AG04450 (cell line): ENCODE measurements around the gene CXXC5. TPM values are rescaled to one million over a fixed set of nuclear protein-coding genes. Genes with fewer than 3 reads are reported as not detected.
A peak's percentile ranks its signal among the peaks of the same experiment; 100 is the strongest.

ENCODE experiments used
- CTCF ChIA-PET: fragments of 300-600, 350-600 bp; formaldehyde crosslinking; extraction: SDS; loops from one replicate; lab custom pipeline; 2022; ENCODE audit warnings: antibody characterized with exemption, inconsistent platforms; lab: Charles Lee
- POLR2A ChIA-PET: fragments of 350-600 bp; formaldehyde crosslinking; extraction: SDS; loops from one replicate; lab custom pipeline; 2021; ENCODE audit warnings: antibody characterized with exemption, inconsistent platforms; lab: Yijun Ruan, JAX
- DNase-seq: peaks from one replicate; pipeline ENCODE4 v3.0.0-alpha.2; 2011; ENCODE audit warnings: low read depth, low spot score
- H3K27ac ChIP-seq: one replicate; pipeline ENCODE4 v1.5.1; 2012; ENCODE audit warnings: low read depth, low read length, control low read depth
- H3K27me3 ChIP-seq: one replicate; pipeline ENCODE4 v1.6.0; 2012; ENCODE audit warnings: low read length; ENCODE audit not compliant: control insufficient read depth, insufficient read depth
- H3K4me3 ChIP-seq: 2 replicates; pipeline ENCODE4 v1.5.1; 2011; ENCODE audit warnings: mild to moderate bottlenecking, low read depth, low read length, control low read depth
- H3K9me3 ChIP-seq: 2 replicates; pipeline ENCODE4 v1.5.1; 2012; ENCODE audit warnings: low read length; ENCODE audit not compliant: control insufficient read depth, insufficient read depth
- CTCF ChIP-seq: IDR thresholded peaks from 2 replicates; pipeline ENCODE4 v1.5.1; 2011; ENCODE audit warnings: low read depth, low read length, control low read depth, inconsistent platforms
- polyA plus RNA-seq: library from polyadenylated mRNA; depleted of rRNA; stranded (reverse); fragments of >200 nt; gene quantifications from 2 replicates; pipeline ENCODE4 v1.2.3, GENCODE V29; 2011

Gene CXXC5
- polyA plus RNA-seq, 1 experiment: 21.5 TPM

GRCh38 chr5:139688751-139689372, 40.7 kb downstream of the CXXC5 start:
- Histone ChIP-seq H3K27ac (peak overlapping the region; percentile 31), H3K27me3 (no peaks in the 10 kb centered on the region), H3K4me3 (no peak overlapping the region), H3K9me3 (no peaks in the 10 kb centered on the region; the same call in 1 of the 2 replicates)
- POLR2A ChIA-PET: no interaction called here
- no peak for DNase-seq
- CTCF ChIA-PET: interaction anchor here (1.1 to 5.0 kb wide), 2 partner anchors 22 to 54 kb away, joined by 5 to 52 read pairs; no protein-coding TSS in a partner anchor
- TF ChIP-seq CTCF: no peak

GRCh38 chr5:139689631-139690063, 41.5 kb downstream of the CXXC5 start:
- Histone ChIP-seq H3K4me3 (no peak overlapping the region), H3K27ac (no peak overlapping the region), H3K9me3 (no peaks in the 10 kb centered on the region; the same call in 1 of the 2 replicates), H3K27me3 (no peaks in the 10 kb centered on the region)
- no peak for TF ChIP-seq CTCF
- ChIA-PET CTCF (interaction anchor here (1.1 to 5.0 kb wide), 3 partner anchors 21 to 62 kb away, joined by 3 to 52 read pairs (median 5); no protein-coding TSS in a partner anchor), POLR2A (interaction anchor here (2.1 kb wide), 1 partner anchor 42 kb away, joined by 12 read pairs; the partner anchor contains the start of gene CXXC5)
- no peak for DNase-seq

GRCh38 chr5:139690064-139690802, 42.1 kb downstream of the CXXC5 start:
- POLR2A ChIA-PET: interaction anchor here (0.8 to 2.1 kb wide), 3 partner anchors 38 to 54 kb away, joined by 4 to 12 read pairs (median 5); partner anchors contain the start of gene CXXC5
- CTCF ChIA-PET: interaction anchor here (0.5 to 5.0 kb wide), 5 partner anchors 20 to 116 kb away, joined by 3 to 52 read pairs (median 5); no protein-coding TSS in a partner anchor
- Histone ChIP-seq H3K4me3 (no peak overlapping the region), H3K27me3 (no peaks in the 10 kb centered on the region), H3K27ac (peak overlapping the region; percentile 31), H3K9me3 (no peaks in the 10 kb centered on the region)
- TF ChIP-seq CTCF: peak; percentile 56
- no peak for DNase-seq

GRCh38 chr5:139690803-139691629, 42.9 kb downstream of the CXXC5 start:
- no peak for TF ChIP-seq CTCF
- CTCF ChIA-PET: interaction anchor here (0.5 to 5.0 kb wide), 5 partner anchors 56 to 117 kb away, joined by 3 to 52 read pairs (median 3); no protein-coding TSS in a partner anchor
- POLR2A ChIA-PET: interaction anchor here (0.5 to 2.1 kb wide), 4 partner anchors 39 to 105 kb away, joined by 3 to 12 read pairs (median 4); partner anchors contain the start of gene CXXC5
- Histone ChIP-seq H3K4me3 (no peak overlapping the region), H3K27me3 (no peaks in the 10 kb centered on the region), H3K27ac (no peak overlapping the region), H3K9me3 (no peaks in the 10 kb centered on the region)
- no peak for DNase-seq
